IMR-90 (cell line): ENCODE measurements around the gene BOD1L2. TPM values are rescaled to one million over a fixed set of nuclear protein-coding genes. Genes with fewer than 3 reads are reported as not detected.

Experiments used
- ATAC-seq: fragments of 200-7000 bp; cut with Tn5 transposase; 2 replicates; pipeline ENCODE4 v1.9.1; 2020; ENCODE audit warnings: low read depth, mild to moderate bottlenecking, moderate library complexity
- BruUV-seq: library from RNA; stranded (reverse); fragments of 400-500 nt; replicated peaks from 2 replicates; lab custom pipeline; 2021; lab: Mats Ljungman, UMichigan
- CTCF ChIA-PET: fragments of 300-600 bp; formaldehyde crosslinking; extraction: SDS; loops from one replicate; lab custom pipeline; 2021; ENCODE audit warnings: antibody characterized with exemption; lab: Yijun Ruan, JAX
- POLR2A ChIA-PET: fragments of 300-600 bp; sonication (Branson Sonifier 250); formaldehyde crosslinking; loops from one replicate; lab custom pipeline; 2022; ENCODE audit warnings: antibody characterized with exemption; ENCODE audit not compliant: unreplicated experiment; lab: Charles Lee
- DNase-seq: peaks from one replicate; pipeline ENCODE4 v3.0.0; 2013
- H2AFZ ChIP-seq: replicated peaks from 2 replicates; pipeline ENCODE3; 2013; ENCODE audit warnings: low read length, mild to moderate bottlenecking; ENCODE audit not compliant: poor library complexity
- H2AK5ac ChIP-seq: 2 replicates; pipeline ENCODE4 v1.6.1; 2013; ENCODE audit warnings: low read depth, low read length, inconsistent platforms
- H2AK9ac ChIP-seq: replicated peaks from 2 replicates; pipeline ENCODE3; 2013; ENCODE audit warnings: mild to moderate bottlenecking, low read depth, low read length, moderate library complexity; ENCODE audit not compliant: poor library complexity
- H2BK120ac ChIP-seq: 2 replicates; pipeline ENCODE4 v1.6.1; 2013; ENCODE audit warnings: low read depth, low read length, inconsistent platforms
- H2BK15ac ChIP-seq: 3 replicates; pipeline ENCODE4 v1.6.1; 2013; ENCODE audit warnings: low read depth, low read length, inconsistent platforms
- H2BK20ac ChIP-seq: 2 replicates; pipeline ENCODE4 v1.6.1; 2013; ENCODE audit warnings: low read depth, mild to moderate bottlenecking, inconsistent platforms, low read length, moderate library complexity
- H2BK5ac ChIP-seq: 2 replicates; pipeline ENCODE4 v1.6.1; 2013; ENCODE audit warnings: mild to moderate bottlenecking, low read depth, low read length, inconsistent platforms; ENCODE audit not compliant: poor library complexity, severe bottlenecking
- H3K14ac ChIP-seq: replicated peaks from 2 replicates; pipeline ENCODE4 v1.6.1; 2013; ENCODE audit warnings: low read depth, low read length, inconsistent platforms
- H3K18ac ChIP-seq: 2 replicates; pipeline ENCODE4 v1.6.1; 2013; ENCODE audit warnings: low read depth, low read length, control low read depth
- H3K23ac ChIP-seq: 2 replicates; pipeline ENCODE4 v1.6.1; 2013; ENCODE audit warnings: low read depth, low read length, inconsistent platforms
- H3K27ac ChIP-seq: 2 replicates; pipeline ENCODE4 v1.5.1; 2013; ENCODE audit warnings: mild to moderate bottlenecking, control low read depth, low read length; ENCODE audit not compliant: insufficient read depth
- H3K27me3 ChIP-seq: 2 replicates; pipeline ENCODE4 v1.6.1; 2013; ENCODE audit warnings: low read length; ENCODE audit not compliant: control insufficient read depth, insufficient read depth
- H3K36me3 ChIP-seq: 2 replicates; pipeline ENCODE4 v1.6.1; 2013; ENCODE audit warnings: low read length, mixed read lengths; ENCODE audit not compliant: control insufficient read depth, insufficient read depth
- H3K4ac ChIP-seq: 2 replicates; pipeline ENCODE4 v1.6.1; 2013; ENCODE audit warnings: low read depth, low read length, inconsistent platforms
- H3K4me1 ChIP-seq: 2 replicates; pipeline ENCODE4 v1.6.1; 2013; ENCODE audit warnings: low read length, mixed read lengths; ENCODE audit not compliant: control insufficient read depth, insufficient read depth
- H3K4me2 ChIP-seq: 2 replicates; pipeline ENCODE4 v1.6.1; 2013; ENCODE audit warnings: low read depth, mild to moderate bottlenecking, control low read depth, low read length, moderate library complexity
- H3K4me3 ChIP-seq: 2 replicates; pipeline ENCODE4 v1.5.1; 2013; ENCODE audit warnings: low read depth, mild to moderate bottlenecking, control low read depth, low read length, moderate library complexity; ENCODE audit not compliant: insufficient read depth
- H3K56ac ChIP-seq: 2 replicates; pipeline ENCODE4 v1.6.1; 2013; ENCODE audit warnings: low read length, inconsistent platforms; ENCODE audit not compliant: insufficient read depth; ENCODE audit errors: extremely low read depth
- H3K79me1 ChIP-seq, 2 experiments: 2 replicates each; pipeline ENCODE4 v1.6.1; 2013; ENCODE audit warnings: low read length in 2 of 2, inconsistent platforms in 1 of 2, low read depth in 1 of 2
- H3K9ac ChIP-seq: 2 replicates; pipeline ENCODE4 v1.6.1; 2013; ENCODE audit warnings: low read depth, low read length, control low read depth
- H3K9me1 ChIP-seq: 2 replicates; pipeline ENCODE4 v1.6.1; 2013; ENCODE audit warnings: low read length, inconsistent platforms; ENCODE audit not compliant: insufficient read depth
- H3K9me3 ChIP-seq: 2 replicates; pipeline ENCODE4 v1.6.1; 2013; ENCODE audit warnings: low read length; ENCODE audit not compliant: control insufficient read depth, insufficient read depth
- H4K20me1 ChIP-seq: 2 replicates; pipeline ENCODE4 v1.6.1; 2013; ENCODE audit warnings: low read length, inconsistent platforms; ENCODE audit not compliant: insufficient read depth
- H4K5ac ChIP-seq: 2 replicates; pipeline ENCODE4 v1.6.1; 2013; ENCODE audit warnings: mild to moderate bottlenecking, low read depth, low read length, control low read depth
- H4K8ac ChIP-seq, 2 experiments: 2 replicates each; pipeline ENCODE4 v1.6.1; 2013; ENCODE audit warnings: low read depth in 2 of 2, low read length in 2 of 2, control low read depth in 1 of 2, inconsistent platforms in 1 of 2
- H4K91ac ChIP-seq: 2 replicates; pipeline ENCODE4 v1.6.1; 2013; ENCODE audit warnings: low read depth, low read length, inconsistent platforms; ENCODE audit not compliant: insufficient read depth
- BHLHE40 ChIP-seq: fragments of 150-350 bp; IDR thresholded peaks from 2 replicates; pipeline ENCODE4 v1.6.1; 2016; ENCODE audit warnings: mild to moderate bottlenecking, low read depth, low read length
- CEBPB ChIP-seq: IDR thresholded peaks from 2 replicates; pipeline ENCODE4 v1.6.1; 2012; ENCODE audit warnings: low read depth, low read length, improper control_type of control experiment
- CHD1 ChIP-seq: IDR thresholded peaks from 2 replicates; pipeline ENCODE4 v1.6.1; 2012; ENCODE audit warnings: low read depth, low read length, improper control_type of control experiment
- ELK1 ChIP-seq: fragments of 150-350 bp; IDR thresholded peaks from 2 replicates; pipeline ENCODE4 v1.6.1; 2016; ENCODE audit warnings: low read depth, mild to moderate bottlenecking, low read length, moderate library complexity, borderline replicate concordance
- FOS ChIP-seq: fragments of 150-350 bp; IDR thresholded peaks from 2 replicates; pipeline ENCODE4 v1.6.1; 2016; ENCODE audit warnings: low read depth, low read length
- MXI1 ChIP-seq: IDR thresholded peaks from 2 replicates; pipeline ENCODE4 v1.6.1; 2012; ENCODE audit warnings: low read depth, mild to moderate bottlenecking, low read length, moderate library complexity, borderline replicate concordance
- POLR2A ChIP-seq: IDR thresholded peaks from 2 replicates; pipeline ENCODE4 v1.6.1; 2012; ENCODE audit warnings: mild to moderate bottlenecking, low read depth, low read length
- RAD21 ChIP-seq: IDR thresholded peaks from 2 replicates; pipeline ENCODE4 v1.6.1; 2012; ENCODE audit warnings: low read length, improper control_type of control experiment
- RCOR1 ChIP-seq: IDR thresholded peaks from 2 replicates; pipeline ENCODE4 v1.6.1; 2012; ENCODE audit warnings: mild to moderate bottlenecking, low read length, improper control_type of control experiment; ENCODE audit not compliant: insufficient replicate concordance
- RFX5 ChIP-seq: IDR thresholded peaks from 2 replicates; pipeline ENCODE4 v1.8.0; 2012; ENCODE audit warnings: low read depth, mild to moderate bottlenecking, low read length, moderate library complexity
- WGBS, 2 experiments: methylation state at CpG; one replicate each; pipeline versions ENCODE4 v1.1.5 to v1.1.7; 2013; ENCODE audit warnings: missing lambda C conversion rate in 2 of 2; ENCODE audit not compliant: insufficient read length in 1 of 2; ENCODE audit errors: extremely low coverage in 2 of 2; 5-methylcytosine and 5-hydroxymethylcytosine counted together
- dilution Hi-C: fragments of 300-500 bp; cut with HindIII; formaldehyde crosslinking; loops from one replicate; pipeline ENCODE4 v1.14.3; 2018; ENCODE audit warnings: low sequenced_read_pairs; ENCODE audit not compliant: unreplicated experiment
- in situ Hi-C: fragments of 300-500 bp; cut with MboI; formaldehyde crosslinking; loops from 3 replicates; pipeline ENCODE4 v1.14.3; 2019; ENCODE audit warnings: low sequenced_read_pairs, inconsistent platforms, mixed read lengths
- intact Hi-C: fragments of 100-400 bp; cut with micrococcal nuclease; formaldehyde crosslinking; loops from 2 replicates; pipeline ENCODE4 v1.10.0; 2022
- polyA plus RNA-seq, 3 experiments: library from polyadenylated mRNA; depleted of rRNA; stranded (reverse); fragments of >200 nt; gene quantifications; 2 replicates each; pipeline ENCODE4 v1.2.3, GENCODE V29; 2012; ENCODE audit warnings: low replicate concordance in 1 of 3
- total RNA-seq: library from RNA; depleted of rRNA; stranded (reverse); fragments of >200 nt; gene quantifications from 2 replicates; pipeline ENCODE4 v1.2.3, GENCODE V29; 2012
- TF ChIP-seq, protein P1 (sequence below): conservative IDR thresholded peaks from 2 replicates; pipeline ENCODE4 v1.5.1; 2012; ENCODE audit warnings: mild to moderate bottlenecking, low read depth, low read length, improper control_type of control experiment

The BOD1L2 gene
- total and polyA plus RNA-seq, 2 of the 4 experiments (the other 2 are of a cell fraction): not detected

- Histone ChIP-seq H2AFZ (no peak overlapping the region), H2AK5ac (no peak overlapping the region), H3K27ac (no peak overlapping the region), H3K18ac (no peak overlapping the region), H3K23ac (no peak overlapping the region), H4K20me1 (no peaks in the 10 kb centered on the region), H3K4me2 (no peak overlapping the region), H4K5ac (no peak overlapping the region), H3K9ac (no peak overlapping the region), H2AK9ac (no peak overlapping the region), H3K27me3 (no peaks in the 10 kb centered on the region), H3K79me1 (no peaks in the 10 kb centered on the region), H3K9me1 (no peaks in the 10 kb centered on the region), H2BK120ac (no peak overlapping the region), H3K36me3 (no peaks in the 10 kb centered on the region), H3K4me3 (no peak overlapping the region), H3K9me3 (no peaks in the 10 kb centered on the region), H4K91ac (no peak overlapping the region), H3K4me1 (no peaks in the 10 kb centered on the region), H3K56ac (no peak overlapping the region), H3K14ac (no peak overlapping the region), H4K8ac (no peak overlapping the region), H2BK5ac (no peak overlapping the region), H2BK20ac (no peak overlapping the region), H2BK15ac (no peak overlapping the region), H3K4ac (no peak overlapping the region)
- in situ Hi-C loops (no loop called here), dilution Hi-C loops (no loop called here), intact Hi-C loops (no loop called here)
- no TSS peak for BruUV-seq
- TF ChIP-seq ELK1 (no peak), RAD21 (no peak), RFX5 (no peak), RCOR1 (no peak), CHD1 (no peak), MXI1 (no peak), POLR2A (no peak), CEBPB (no peak), BHLHE40 (no peak), FOS (no peak)
- TF ChIP-seq, protein P1, sequence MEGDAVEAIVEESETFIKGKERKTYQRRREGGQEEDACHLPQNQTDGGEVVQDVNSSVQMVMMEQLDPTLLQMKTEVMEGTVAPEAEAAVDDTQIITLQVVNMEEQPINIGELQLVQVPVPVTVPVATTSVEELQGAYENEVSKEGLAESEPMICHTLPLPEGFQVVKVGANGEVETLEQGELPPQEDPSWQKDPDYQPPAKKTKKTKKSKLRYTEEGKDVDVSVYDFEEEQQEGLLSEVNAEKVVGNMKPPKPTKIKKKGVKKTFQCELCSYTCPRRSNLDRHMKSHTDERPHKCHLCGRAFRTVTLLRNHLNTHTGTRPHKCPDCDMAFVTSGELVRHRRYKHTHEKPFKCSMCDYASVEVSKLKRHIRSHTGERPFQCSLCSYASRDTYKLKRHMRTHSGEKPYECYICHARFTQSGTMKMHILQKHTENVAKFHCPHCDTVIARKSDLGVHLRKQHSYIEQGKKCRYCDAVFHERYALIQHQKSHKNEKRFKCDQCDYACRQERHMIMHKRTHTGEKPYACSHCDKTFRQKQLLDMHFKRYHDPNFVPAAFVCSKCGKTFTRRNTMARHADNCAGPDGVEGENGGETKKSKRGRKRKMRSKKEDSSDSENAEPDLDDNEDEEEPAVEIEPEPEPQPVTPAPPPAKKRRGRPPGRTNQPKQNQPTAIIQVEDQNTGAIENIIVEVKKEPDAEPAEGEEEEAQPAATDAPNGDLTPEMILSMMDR: no peak
- WGBS, 2 experiments: 0% methylated on average over 1 of the region's 1 CpG; no CpG with 5 or more reads in 1 of the 2 experiments
- POLR2A ChIA-PET: no interaction called here
- ATAC-seq (no peak), DNase-seq (no peak)
- CTCF ChIA-PET: no interaction called here
Measured at GRCh38 chr18:57198073-57198472, 51.2 kb downstream of the BOD1L2 start.
